Activated naive CD8-positive, alpha-beta T cell treated with anti-CD3 and anti-CD28 coated beads, Interleukin-2, amount 50 U/mL, for 24 hours (primary cell): ENCODE results near the gene DNPH1.
A peak's percentile ranks its signal among the peaks of the same experiment; 100 is the strongest.

Experiments
- ATAC-seq: fragments of 150-1000 bp; cut with Tn5 transposase; one replicate; pipeline ENCODE4 v1.10.0; 2021
- DNase-seq: peaks from one replicate; pipeline ENCODE4 v3.0.0; 2021
- H3K27ac Mint-ChIP-seq: one replicate; pipeline ENCODE4 v1.8.0; 2021; ENCODE audit warnings: mild to moderate bottlenecking, mixed read lengths
- H3K27me3 Mint-ChIP-seq: one replicate; pipeline ENCODE4 v1.8.0; 2021; ENCODE audit warnings: mixed read lengths
- H3K36me3 Mint-ChIP-seq: one replicate; pipeline ENCODE4 v1.8.0; 2021; ENCODE audit warnings: low read depth, mixed read lengths
- H3K4me1 Mint-ChIP-seq: one replicate; pipeline ENCODE4 v1.8.0; 2021; ENCODE audit warnings: mixed read lengths
- H3K4me3 Mint-ChIP-seq: one replicate; pipeline ENCODE4 v1.8.0; 2021; ENCODE audit warnings: mild to moderate bottlenecking, moderate library complexity, mixed read lengths
- H3K9me3 Mint-ChIP-seq: one replicate; pipeline ENCODE4 v1.8.0; 2021; ENCODE audit warnings: mixed read lengths

The DNPH1 gene

DNA sequence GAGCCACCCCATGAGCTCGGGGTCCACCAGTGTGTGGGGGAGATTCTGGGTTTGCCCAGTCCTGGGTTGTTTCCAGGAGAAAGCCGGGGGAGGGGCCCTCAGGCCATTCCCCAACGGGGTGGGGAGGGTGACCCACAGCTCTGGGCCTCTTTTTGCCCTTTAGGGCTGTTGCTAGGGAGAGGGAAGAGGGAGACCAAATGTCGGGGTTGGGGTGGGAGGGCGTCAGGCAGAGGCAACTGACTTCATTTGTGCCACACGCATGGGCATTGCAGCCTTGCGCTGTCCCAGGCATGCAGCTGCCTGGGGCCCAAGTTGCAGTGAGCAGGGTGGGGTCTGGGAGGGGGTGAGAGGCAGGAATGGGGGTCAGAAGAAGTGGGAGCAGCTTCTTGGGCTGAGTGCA lies 49.2 kb downstream of the DNPH1 start:
- ATAC-seq (no peak), DNase-seq (no peak)
- Mint-ChIP-seq H3K36me3 (peaks cover 30% of the 10 kb centered on the region), H3K9me3 (no peaks in the 10 kb centered on the region), H3K27me3 (no peaks in the 10 kb centered on the region), H3K4me3 (no peak overlapping the region), H3K4me1 (peaks cover 46% of the 10 kb centered on the region), H3K27ac (no peak overlapping the region)

DNA sequence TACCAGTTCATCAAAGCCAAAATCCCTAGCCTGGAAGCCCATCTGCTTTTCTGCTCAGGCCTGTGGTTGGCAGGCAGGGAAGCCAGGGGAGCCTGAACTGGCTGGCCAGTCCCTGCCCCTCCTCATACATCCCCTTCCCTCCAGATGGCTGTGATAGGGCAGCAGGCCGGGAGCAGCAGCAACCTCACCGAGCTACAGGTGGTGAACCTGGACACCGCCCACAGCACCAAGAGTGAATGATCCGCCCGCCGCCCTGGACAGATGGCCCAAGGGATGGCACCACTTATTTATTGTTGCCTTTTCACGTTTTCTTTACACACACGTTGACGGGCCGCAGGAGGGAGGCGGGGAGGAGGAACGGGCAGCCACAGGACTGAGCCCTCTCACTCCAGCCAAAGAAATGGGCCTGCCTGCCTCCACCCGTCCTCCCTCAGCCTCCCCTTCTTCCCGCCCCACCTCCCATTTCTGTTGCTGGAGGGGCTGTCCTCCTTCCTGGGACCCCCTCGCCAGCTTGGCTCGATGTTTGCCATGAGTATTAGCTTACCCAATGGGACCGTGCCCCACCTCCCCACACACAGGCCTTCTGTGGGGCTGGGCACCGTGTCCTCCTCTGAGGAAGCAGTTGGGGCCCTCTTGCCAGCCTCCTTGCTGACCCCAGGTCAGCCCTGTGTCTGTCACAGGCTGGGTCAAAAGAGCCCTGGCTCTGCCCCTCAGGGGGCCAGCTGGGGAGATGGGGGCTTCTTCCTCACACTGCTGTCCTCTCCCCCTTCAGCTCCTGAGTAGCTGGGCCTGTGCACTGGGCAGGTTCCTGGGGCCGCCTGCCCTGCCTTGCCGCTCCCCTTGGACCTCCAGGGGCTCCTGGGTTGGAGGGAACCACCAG lies 50.1 kb downstream of the DNPH1 start:
- no peaks in the 10 kb centered on the region for H3K9me3 Mint-ChIP-seq
- no peaks in the 10 kb centered on the region for H3K27me3 Mint-ChIP-seq
- H3K36me3 Mint-ChIP-seq, result peaks cover 33% of the 10 kb centered on the region
- peak overlapping the region; percentile 29 for H3K27ac Mint-ChIP-seq
- DNase-seq, result no peak
- H3K4me1 Mint-ChIP-seq, result peaks cover 46% of the 10 kb centered on the region
- H3K4me3 Mint-ChIP-seq, result no peak overlapping the region
- no peak for ATAC-seq

DNA sequence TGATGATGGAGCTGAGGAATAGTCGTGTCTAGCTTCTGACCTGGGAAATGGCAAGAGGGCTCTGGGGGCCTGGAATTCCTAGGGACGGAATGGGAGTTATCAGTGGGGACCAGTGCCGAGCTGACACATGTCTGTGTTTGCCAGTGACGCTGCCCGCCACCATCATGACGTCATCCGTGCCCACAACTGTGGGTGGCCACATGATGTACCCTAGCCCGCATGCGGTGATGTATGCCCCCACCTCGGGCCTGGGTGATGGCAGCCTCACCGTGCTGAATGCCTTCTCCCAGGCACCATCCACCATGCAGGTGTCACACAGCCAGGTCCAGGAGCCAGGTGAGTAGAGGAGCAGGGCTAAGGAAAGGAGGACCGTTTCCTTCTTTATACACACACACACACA lies 51.1 kb downstream of the DNPH1 start:
- peaks cover 47% of the 10 kb centered on the region for H3K4me1 Mint-ChIP-seq
- no peak for ATAC-seq
- H3K4me3 Mint-ChIP-seq, result no peak overlapping the region
- DNase-seq, result no peak
- H3K36me3 Mint-ChIP-seq, result peaks cover 32% of the 10 kb centered on the region
- H3K27me3 Mint-ChIP-seq, result no peaks in the 10 kb centered on the region
- no peaks in the 10 kb centered on the region for H3K9me3 Mint-ChIP-seq
- H3K27ac Mint-ChIP-seq, result no peak overlapping the region

DNA sequence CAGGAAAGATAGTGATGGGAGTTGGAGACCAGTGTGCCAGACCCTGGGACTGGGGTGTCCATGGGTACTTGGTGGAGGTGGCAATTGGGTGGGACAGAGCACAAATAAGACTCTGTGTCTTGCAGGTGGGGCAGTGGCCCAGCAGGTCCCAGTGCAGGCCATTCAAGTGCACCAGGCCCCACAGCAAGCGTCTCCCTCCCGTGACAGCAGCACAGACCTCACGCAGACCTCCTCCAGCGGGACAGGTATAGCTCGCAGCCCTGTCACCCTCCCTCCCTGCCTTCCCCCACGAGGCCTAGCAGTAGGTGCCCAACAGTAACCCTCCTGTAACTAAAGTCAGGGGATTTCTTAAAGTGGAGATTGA lies 52.9 kb downstream of the DNPH1 start:
- Mint-ChIP-seq H3K9me3 (no peaks in the 10 kb centered on the region), H3K27me3 (no peaks in the 10 kb centered on the region), H3K36me3 (peaks cover 36% of the 10 kb centered on the region), H3K27ac (no peak overlapping the region), H3K4me3 (no peak overlapping the region), H3K4me1 (peaks cover 42% of the 10 kb centered on the region)
- DNase-seq (no peak), ATAC-seq (no peak)

DNA sequence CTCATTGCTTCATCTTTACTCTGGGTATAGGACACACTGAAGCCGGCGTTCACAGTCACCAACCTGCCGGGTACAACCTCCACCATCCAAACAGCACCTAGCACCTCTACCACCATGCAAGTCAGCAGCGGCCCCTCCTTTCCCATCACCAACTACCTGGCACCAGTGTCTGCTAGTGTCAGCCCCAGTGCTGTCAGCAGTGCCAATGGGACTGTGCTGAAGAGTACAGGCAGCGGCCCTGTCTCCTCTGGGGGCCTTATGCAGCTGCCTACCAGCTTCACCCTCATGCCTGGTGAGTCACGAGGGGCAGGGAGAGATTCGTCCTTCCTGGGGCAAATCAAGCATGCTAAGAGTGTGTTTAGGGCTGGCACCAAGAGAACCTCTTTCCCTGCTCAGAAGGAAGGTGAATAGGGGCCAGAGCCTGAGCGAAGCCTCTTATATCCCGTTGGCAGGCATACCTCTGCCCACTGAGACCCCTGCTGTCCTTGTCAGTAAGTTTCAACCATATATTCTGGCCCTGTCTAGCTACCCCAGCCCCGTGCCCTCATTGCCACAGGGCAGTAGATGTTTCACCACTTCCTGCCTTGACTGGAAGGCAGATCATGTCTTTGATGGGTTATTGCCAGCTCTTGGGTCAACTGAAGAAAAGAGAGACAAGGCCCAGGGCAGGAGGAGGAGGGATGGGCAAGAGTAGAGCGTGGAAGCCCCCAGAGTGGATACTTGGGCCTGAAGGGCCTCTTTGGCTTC lies 53.4 kb downstream of the DNPH1 start:
- no peaks in the 10 kb centered on the region for H3K9me3 Mint-ChIP-seq
- H3K36me3 Mint-ChIP-seq, result peaks cover 36% of the 10 kb centered on the region
- H3K27ac Mint-ChIP-seq, result peak overlapping the region; percentile 87
- H3K27me3 Mint-ChIP-seq, result peaks cover 1% of the 10 kb centered on the region
- ATAC-seq (no peak), DNase-seq (no peak)
- H3K4me3 Mint-ChIP-seq, result no peak overlapping the region
- H3K4me1 Mint-ChIP-seq, result peaks cover 38% of the 10 kb centered on the region
